ENCODE results near the gene FGFBP3. TPM values are rescaled to one million over a fixed set of nuclear protein-coding genes. Genes with fewer than 3 reads are reported as not detected.

FGFBP3 gene
- total RNA-seq, 1 donor from 2014 or later, result 7.5 TPM

DNA sequence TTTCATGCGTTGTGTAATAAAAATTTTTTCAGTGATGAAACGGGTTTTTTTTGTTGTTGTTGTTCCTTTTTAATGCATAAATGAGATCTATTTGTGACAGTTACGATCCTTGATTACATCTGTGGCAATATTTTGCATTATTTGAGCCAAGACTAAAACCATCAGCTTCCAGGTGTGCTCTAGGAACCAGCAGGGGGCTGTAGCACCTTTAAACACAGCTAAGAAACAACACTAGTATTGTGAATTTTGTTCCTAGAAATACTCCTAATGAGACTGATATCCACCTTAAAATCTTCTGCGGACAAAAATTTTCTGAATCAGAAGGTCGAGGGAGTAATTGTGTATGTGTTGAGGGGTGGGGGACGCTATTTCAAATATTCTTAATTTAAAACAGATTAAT lies 52.6 kb downstream of the FGFBP3 start:
- H3K27ac Mint-ChIP-seq (ENCODE audit: unreplicated experiment), result no peak overlapping the region
- H3K4me3 Mint-ChIP-seq (ENCODE audit: unreplicated experiment), result no peak overlapping the region
- H3K27me3 Mint-ChIP-seq (ENCODE audit: unreplicated experiment), result no peaks in the 10 kb centered on the region
- H3K4me1 Mint-ChIP-seq (ENCODE audit: low read depth, unreplicated experiment), result no peaks in the 10 kb centered on the region
- TF ChIP-seq CTCF (IDR thresholded peaks at IDR 0.05; ENCODE audit: partially characterized antibody, unreplicated experiment), result no peak
- DNase-seq, result no peak
- no peaks in the 10 kb centered on the region for H3K9me3 Mint-ChIP-seq (ENCODE audit: unreplicated experiment)
- no peaks in the 10 kb centered on the region for H3K36me3 Mint-ChIP-seq (ENCODE audit: unreplicated experiment)

Other genes with a start within 250 kb of the FGFBP3 start
- 60.4 TPM for gene TNKS2, start 111.1 kb downstream of the FGFBP3 start, total RNA-seq (ENCODE audit: unreplicated experiment)
- 42.2 TPM for gene BTAF1, start 14.3 kb upstream of the FGFBP3 start, total RNA-seq (ENCODE audit: unreplicated experiment)